CD14-positive monocyte (primary cell): ENCODE measurements around the gene SCN4A. TPM values are rescaled to one million over a fixed set of nuclear protein-coding genes. Genes with fewer than 3 reads are reported as not detected.

ENCODE experiments used
- DNase-seq, 3 donors: peaks; one replicate each; pipeline ENCODE4 v3.0.0-alpha.2; 2011 to 2022
- H2AFZ ChIP-seq: 2 replicates; pipeline ENCODE4 v1.6.0; 2012; ENCODE audit warnings: mild to moderate bottlenecking, low read depth, low read length, inconsistent platforms; ENCODE audit not compliant: insufficient read depth, poor library complexity, severe bottlenecking
- H3K27ac ChIP-seq, 2 donors: 1 replicate in 1 of 2; 2 replicates in 1 of 2; pipeline ENCODE4 v1.5.1; 2012 to 2013; ENCODE audit warnings: low read length in 2 of 2, control low read depth in 1 of 2, inconsistent platforms in 1 of 2, low read depth in 1 of 2, mild to moderate bottlenecking in 1 of 2
- H3K27me3 ChIP-seq, 2 donors: one replicate each; pipeline versions ENCODE4 v1.6.0 to v1.6.1; 2011 to 2013; ENCODE audit warnings: low read length in 2 of 2; ENCODE audit not compliant: control insufficient read depth in 2 of 2, insufficient read depth in 2 of 2
- H3K36me3 ChIP-seq, 2 donors: replicated peaks in 1 of 2; 1 replicate in 1 of 2; 2 replicates in 1 of 2; pipeline versions ENCODE4 v1.5.1 to v1.6.1; 2012 to 2013; ENCODE audit warnings: low read length in 2 of 2, control low read depth in 1 of 2, inconsistent platforms in 1 of 2, mild to moderate bottlenecking in 1 of 2; ENCODE audit not compliant: insufficient read depth in 2 of 2, control insufficient read depth in 1 of 2
- H3K4me1 ChIP-seq, 2 donors: 1 replicate in 1 of 2; 2 replicates in 1 of 2; pipeline versions ENCODE4 v1.5.1 to v1.6.1; 2012 to 2013; ENCODE audit warnings: low read length in 2 of 2, control low read depth in 1 of 2, inconsistent platforms in 1 of 2, mild to moderate bottlenecking in 1 of 2, moderate library complexity in 1 of 2; ENCODE audit not compliant: insufficient read depth in 2 of 2, control insufficient read depth in 1 of 2
- H3K4me2 ChIP-seq: replicated peaks from 2 replicates; pipeline ENCODE3; 2012; ENCODE audit warnings: low read length, moderate library complexity, mild to moderate bottlenecking; ENCODE audit not compliant: poor library complexity, severe bottlenecking; ENCODE audit errors: extremely low read depth
- H3K4me3 ChIP-seq, 3 experiments: fragments of 200-600 bp in 1 of 3; sonication (generic) in 1 of 3; replicated peaks in 1 of 3; 1 replicate in 2 of 3; 2 replicates in 1 of 3; pipeline ENCODE4 v1.5.1; 2011 to 2013; ENCODE audit warnings: low read length in 3 of 3, mild to moderate bottlenecking in 3 of 3, control low read depth in 2 of 3, low read depth in 2 of 3, inconsistent platforms in 1 of 3, moderate library complexity in 1 of 3
- H3K79me2 ChIP-seq: 2 replicates; pipeline ENCODE4 v1.6.0; 2012; ENCODE audit warnings: mild to moderate bottlenecking, control low read depth, inconsistent platforms, low read length, moderate library complexity; ENCODE audit not compliant: insufficient read depth
- H3K9ac ChIP-seq: 2 replicates; pipeline ENCODE4 v1.6.0; 2017; ENCODE audit warnings: low read length, mild to moderate bottlenecking; ENCODE audit not compliant: insufficient read depth, poor library complexity, severe bottlenecking
- H3K9me3 ChIP-seq, 2 donors: replicated peaks in 1 of 2; 1 replicate in 1 of 2; 2 replicates in 1 of 2; pipeline versions ENCODE4 v1.5.1 to v1.6.1; 2012 to 2013; ENCODE audit warnings: low read length in 2 of 2, control low read depth in 1 of 2; ENCODE audit not compliant: control insufficient read depth in 1 of 2, insufficient read depth in 1 of 2
- H4K20me1 ChIP-seq: 2 replicates; pipeline ENCODE4 v1.6.0; 2012; ENCODE audit warnings: mild to moderate bottlenecking, low read length, control low read depth, moderate library complexity; ENCODE audit not compliant: insufficient read depth
- H3K27ac Mint-ChIP-seq, 7 donors: one replicate each; pipeline ENCODE4 v1.8.0; 2020; ENCODE audit warnings: mild to moderate bottlenecking in 7 of 7, mixed read lengths in 7 of 7, moderate library complexity in 6 of 7, inconsistent platforms in 2 of 7
- H3K27me3 Mint-ChIP-seq, 3 donors: one replicate each; pipeline ENCODE4 v1.8.0; 2021 to 2022; ENCODE audit warnings: low read depth in 3 of 3, mild to moderate bottlenecking in 3 of 3, mixed read lengths in 3 of 3, moderate library complexity in 3 of 3, inconsistent platforms in 1 of 3
- H3K36me3 Mint-ChIP-seq, 2 donors: one replicate each; pipeline ENCODE4 v1.8.0; 2020; ENCODE audit warnings: mixed read lengths in 2 of 2, inconsistent platforms in 1 of 2, mild to moderate bottlenecking in 1 of 2
- H3K4me1 Mint-ChIP-seq: one replicate; pipeline ENCODE4 v1.8.0; 2020; ENCODE audit warnings: mild to moderate bottlenecking, mixed read lengths
- H3K4me3 Mint-ChIP-seq, 2 donors: one replicate each; pipeline ENCODE4 v1.8.0; 2020; ENCODE audit warnings: mild to moderate bottlenecking in 2 of 2, mixed read lengths in 2 of 2, moderate library complexity in 1 of 2
- H3K9me3 Mint-ChIP-seq, 7 donors: one replicate each; pipeline ENCODE4 v1.8.0; 2020 to 2022; ENCODE audit warnings: mixed read lengths in 7 of 7, mild to moderate bottlenecking in 6 of 7, moderate library complexity in 6 of 7, inconsistent platforms in 2 of 7
- CTCF ChIP-seq: fragments of 200-600 bp; IDR thresholded peaks from one replicate; pipeline ENCODE4 v1.8.0; 2022; ENCODE audit warnings: antibody characterized with exemption, mild to moderate bottlenecking
- WGBS: methylation state at CpG from one replicate; pipeline ENCODE4 v1.1.5; 2013; ENCODE audit warnings: missing lambda C conversion rate; ENCODE audit not compliant: insufficient coverage; 5-methylcytosine and 5-hydroxymethylcytosine counted together
- intact Hi-C, 2 donors: fragments of 100-400 bp; cut with micrococcal nuclease; formaldehyde crosslinking; loops; one replicate each; pipeline versions ENCODE4 v1.15.0 to v1.15.1; 2023
- polyA plus RNA-seq, 3 donors: library from polyadenylated mRNA; depleted of rRNA in 1 of 3; unstranded in 2 of 3; stranded (reverse) in 1 of 3; fragments of 300-500 nt in 2 of 3; fragments of >200 nt in 1 of 3; fragmentation: Illumina TruSeq in 2 of 3; gene quantifications; 1 replicate in 2 of 3; 2 replicates in 1 of 3; pipeline ENCODE4 v1.2.3, GENCODE V29; 2012 to 2021

The SCN4A gene
- polyA plus RNA-seq, 3 donors: not detected

GRCh38 chr17:63973930-63974593 is 1.3 kb upstream of the SCN4A start:
- WGBS: 87% methylated on average over 9 of the region's 12 CpGs
- H3K79me2 ChIP-seq: no peaks in the 10 kb centered on the region
- no peak overlapping the region for H3K4me3 ChIP-seq
- H4K20me1 ChIP-seq: no peaks in the 10 kb centered on the region
- peaks cover 10% of the 10 kb centered on the region for H3K4me1 Mint-ChIP-seq
- H3K36me3 ChIP-seq: no peaks in the 10 kb centered on the region
- H3K4me1 ChIP-seq: no peaks in the 10 kb centered on the region
- intact Hi-C loops: no loop called here
- peaks cover 0 to 1% (median 0%) of the 10 kb centered on the region in 7 donors for H3K9me3 Mint-ChIP-seq
- H3K27ac ChIP-seq: no peak overlapping the region
- H3K9ac ChIP-seq: no peak overlapping the region
- no peak for DNase-seq
- no peaks in the 10 kb centered on the region for H3K36me3 Mint-ChIP-seq
- no peak overlapping the region for H3K4me3 Mint-ChIP-seq
- no peak overlapping the region for H2AFZ ChIP-seq
- peaks cover 2 to 14% (median 6%) of the 10 kb centered on the region in 3 donors for H3K27me3 Mint-ChIP-seq
- no peak for TF ChIP-seq CTCF
- H3K27me3 ChIP-seq: no peaks in the 10 kb centered on the region
- no peak overlapping the region for H3K4me2 ChIP-seq
- H3K9me3 ChIP-seq: no peaks in the 10 kb centered on the region
- H3K27ac Mint-ChIP-seq: no peak overlapping the region

GRCh38 chr17:63973247-63973646 is 529 bp upstream of the SCN4A start:
- 97% methylated on average over 5 of the region's 6 CpGs for WGBS

More at GRCh38 chr17:63973247-63973646, 529 bp upstream of the SCN4A start:
- Histone ChIP-seq H3K27ac (no peak overlapping the region), H3K9ac (no peak overlapping the region), H3K36me3 (no peaks in the 10 kb centered on the region), H3K4me3 (no peak overlapping the region), H3K4me2 (no peak overlapping the region), H4K20me1 (no peaks in the 10 kb centered on the region), H3K4me1 (no peaks in the 10 kb centered on the region), H2AFZ (no peak overlapping the region), H3K27me3 (no peaks in the 10 kb centered on the region), H3K9me3 (no peaks in the 10 kb centered on the region), H3K79me2 (no peaks in the 10 kb centered on the region)
- TF ChIP-seq CTCF: no peak
- Mint-ChIP-seq H3K4me1 (peaks cover 10% of the 10 kb centered on the region), H3K4me3 (no peak overlapping the region), H3K27me3 (peaks cover 2 to 14% (median 6%) of the 10 kb centered on the region in 3 donors), H3K27ac (no peak overlapping the region), H3K9me3 (peaks cover 0 to 1% (median 0%) of the 10 kb centered on the region in 7 donors), H3K36me3 (no peaks in the 10 kb centered on the region)
- intact Hi-C loops: no loop called here
- DNase-seq: no peak
